ENCODE data around the gene SLC18B1.
A peak's percentile ranks its signal among the peaks of the same experiment; 100 is the strongest.
"Not testable (repeated sequence)": the region's sequence is repeated elsewhere in the genome, so short reads cannot be mapped to it uniquely, and the experiment has no call there.

SLC18B1 gene

GRCh38 chr6:132790450-132790849 lies 8.0 kb downstream of the SLC18B1 start:
- no peaks in the 10 kb centered on the region for H3K27me3 Mint-ChIP-seq (ENCODE audit: low read depth)
- H3K9me3 Mint-ChIP-seq: no peaks in the 10 kb centered on the region
- no peaks in the 10 kb centered on the region for H3K4me1 Mint-ChIP-seq
- peaks cover 54% of the 10 kb centered on the region for H3K36me3 Mint-ChIP-seq (ENCODE audit: low read depth)
- H3K4me3 Mint-ChIP-seq: no peak overlapping the region
- no peak overlapping the region for H3K27ac Mint-ChIP-seq
- TF ChIP-seq CTCF (IDR thresholded peaks at IDR 0.05; ENCODE audit: unreplicated experiment in 3 of 3): no peak

GRCh38 chr6:132789396-132789776 lies 9.1 kb downstream of the SLC18B1 start:
- Mint-ChIP-seq H3K27ac (no peak overlapping the region), H3K4me1 (no peaks in the 10 kb centered on the region), H3K27me3 (ENCODE audit: low read depth) (no peaks in the 10 kb centered on the region), H3K36me3 (ENCODE audit: low read depth) (peaks cover 54% of the 10 kb centered on the region), H3K4me3 (no peak overlapping the region), H3K9me3 (no peaks in the 10 kb centered on the region)
- TF ChIP-seq CTCF (IDR thresholded peaks at IDR 0.05; ENCODE audit: unreplicated experiment in 3 of 3): no peak

- H3K27ac Mint-ChIP-seq: no peak overlapping the region
- no peak for TF ChIP-seq CTCF (IDR thresholded peaks at IDR 0.05; ENCODE audit: unreplicated experiment in 3 of 3)
- no peaks in the 10 kb centered on the region for H3K4me1 Mint-ChIP-seq
- peaks cover 53% of the 10 kb centered on the region for H3K36me3 Mint-ChIP-seq (ENCODE audit: low read depth)
- no peaks in the 10 kb centered on the region for H3K27me3 Mint-ChIP-seq (ENCODE audit: low read depth)
- no peaks in the 10 kb centered on the region for H3K9me3 Mint-ChIP-seq
- H3K4me3 Mint-ChIP-seq: no peak overlapping the region
Observed at GRCh38 chr6:132788658-132789395, 9.6 kb downstream of the SLC18B1 start.

- Mint-ChIP-seq H3K9me3 (no peaks in the 10 kb centered on the region), H3K27ac (no peak overlapping the region), H3K36me3 (ENCODE audit: low read depth) (peaks cover 45% of the 10 kb centered on the region), H3K4me1 (no peaks in the 10 kb centered on the region), H3K4me3 (no peak overlapping the region), H3K27me3 (ENCODE audit: low read depth) (no peaks in the 10 kb centered on the region)
- no peak for TF ChIP-seq CTCF (IDR thresholded peaks at IDR 0.05; ENCODE audit: unreplicated experiment in 3 of 3)
Observed at GRCh38 chr6:132785936-132786335, 12.5 kb downstream of the SLC18B1 start.

- Mint-ChIP-seq H3K36me3 (ENCODE audit: low read depth) (peaks cover 27% of the 10 kb centered on the region), H3K27ac (no peak overlapping the region), H3K27me3 (ENCODE audit: low read depth) (no peaks in the 10 kb centered on the region), H3K4me3 (no peak overlapping the region), H3K4me1 (no peaks in the 10 kb centered on the region), H3K9me3 (no peaks in the 10 kb centered on the region)
- TF ChIP-seq CTCF (IDR thresholded peaks at IDR 0.05; ENCODE audit: unreplicated experiment in 3 of 3): peak; percentile 49 to 61 (median 53)
Observed at GRCh38 chr6:132780770-132781371, 17.6 kb downstream of the SLC18B1 start.

- H3K27me3 Mint-ChIP-seq (ENCODE audit: low read depth); H3K27ac Mint-ChIP-seq; H3K4me3 Mint-ChIP-seq; H3K9me3 Mint-ChIP-seq; H3K4me1 Mint-ChIP-seq: not testable (repeated sequence)
- H3K36me3 Mint-ChIP-seq (ENCODE audit: low read depth): peaks cover 29% of the 10 kb centered on the region
Observed at GRCh38 chr6:132777881-132778280, 20.6 kb downstream of the SLC18B1 start.
